GM18511 (cell line): ENCODE measurements around the gene GPR176.

Source experiments
- ATAC-seq: cut with Tn5 transposase; IDR thresholded peaks from one replicate; pipeline ENCODE4 v1.9.1; 2021; ENCODE audit warnings: mild to moderate bottlenecking, moderate library complexity; ENCODE audit not compliant: unreplicated experiment

GPR176 gene, protein sequence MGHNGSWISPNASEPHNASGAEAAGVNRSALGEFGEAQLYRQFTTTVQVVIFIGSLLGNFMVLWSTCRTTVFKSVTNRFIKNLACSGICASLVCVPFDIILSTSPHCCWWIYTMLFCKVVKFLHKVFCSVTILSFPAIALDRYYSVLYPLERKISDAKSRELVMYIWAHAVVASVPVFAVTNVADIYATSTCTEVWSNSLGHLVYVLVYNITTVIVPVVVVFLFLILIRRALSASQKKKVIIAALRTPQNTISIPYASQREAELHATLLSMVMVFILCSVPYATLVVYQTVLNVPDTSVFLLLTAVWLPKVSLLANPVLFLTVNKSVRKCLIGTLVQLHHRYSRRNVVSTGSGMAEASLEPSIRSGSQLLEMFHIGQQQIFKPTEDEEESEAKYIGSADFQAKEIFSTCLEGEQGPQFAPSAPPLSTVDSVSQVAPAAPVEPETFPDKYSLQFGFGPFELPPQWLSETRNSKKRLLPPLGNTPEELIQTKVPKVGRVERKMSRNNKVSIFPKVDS

DNA sequence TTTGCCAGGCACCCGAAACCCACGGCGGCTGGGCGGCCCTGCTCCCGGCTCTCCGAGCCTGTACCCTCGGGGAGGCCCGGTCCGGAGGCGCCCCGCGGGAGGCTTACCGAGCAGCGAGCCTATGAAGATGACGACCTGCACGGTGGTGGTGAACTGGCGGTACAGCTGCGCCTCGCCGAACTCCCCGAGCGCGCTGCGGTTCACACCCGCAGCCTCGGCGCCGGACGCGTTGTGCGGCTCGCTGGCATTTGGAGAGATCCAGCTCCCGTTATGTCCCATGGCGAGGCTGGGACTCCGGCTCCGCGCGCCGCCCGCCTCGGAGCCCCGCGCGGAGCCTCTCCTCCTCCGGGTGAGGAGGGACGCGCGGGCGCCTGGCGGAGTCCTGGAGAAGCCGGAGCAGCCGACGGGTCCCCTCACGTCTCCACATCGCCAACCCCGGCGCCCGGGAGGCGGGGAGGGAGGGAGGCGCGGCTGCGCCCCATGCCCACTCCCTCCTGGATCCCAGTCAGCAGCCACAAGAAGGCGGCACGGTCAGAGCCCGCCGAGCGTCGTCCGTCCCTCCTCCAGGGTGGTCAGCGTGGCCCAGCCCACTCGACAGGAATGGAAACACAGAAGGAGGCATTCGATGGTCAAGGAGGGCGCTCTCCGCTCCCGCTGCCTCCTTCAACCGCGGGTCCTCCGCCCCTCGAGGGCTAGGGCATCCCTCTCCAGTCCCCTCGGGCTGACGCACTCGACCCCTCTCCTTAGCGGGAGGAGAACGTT lies at the start of gene GPR176:
Gene GPR176, minus strand, starts transcription at position 519 of the 762 bp plus-strand sequence. Its CDS starts 240 bp downstream, at position 279.
- ATAC-seq = peak; percentile 19

DNA sequence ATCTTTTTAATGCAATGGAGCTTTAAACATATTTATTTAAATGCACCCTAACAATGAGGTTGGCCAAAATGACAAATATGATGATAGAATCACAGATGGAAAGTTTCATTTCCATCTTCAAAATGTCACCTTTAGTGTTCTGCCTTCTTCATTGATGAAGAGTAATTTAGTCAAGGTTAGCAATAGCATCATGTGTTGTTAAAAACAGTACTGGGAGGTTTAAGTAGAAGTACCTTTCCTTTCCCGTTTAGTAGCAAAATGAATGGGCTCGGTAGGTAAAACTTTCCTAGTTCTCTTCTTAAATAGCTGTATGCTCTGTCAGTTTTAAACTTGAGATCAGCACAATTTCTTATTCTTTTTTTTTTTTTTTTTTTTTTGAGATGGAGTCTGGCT lies 48.9 kb upstream of the GPR176 start:
- no peak for ATAC-seq

DNA sequence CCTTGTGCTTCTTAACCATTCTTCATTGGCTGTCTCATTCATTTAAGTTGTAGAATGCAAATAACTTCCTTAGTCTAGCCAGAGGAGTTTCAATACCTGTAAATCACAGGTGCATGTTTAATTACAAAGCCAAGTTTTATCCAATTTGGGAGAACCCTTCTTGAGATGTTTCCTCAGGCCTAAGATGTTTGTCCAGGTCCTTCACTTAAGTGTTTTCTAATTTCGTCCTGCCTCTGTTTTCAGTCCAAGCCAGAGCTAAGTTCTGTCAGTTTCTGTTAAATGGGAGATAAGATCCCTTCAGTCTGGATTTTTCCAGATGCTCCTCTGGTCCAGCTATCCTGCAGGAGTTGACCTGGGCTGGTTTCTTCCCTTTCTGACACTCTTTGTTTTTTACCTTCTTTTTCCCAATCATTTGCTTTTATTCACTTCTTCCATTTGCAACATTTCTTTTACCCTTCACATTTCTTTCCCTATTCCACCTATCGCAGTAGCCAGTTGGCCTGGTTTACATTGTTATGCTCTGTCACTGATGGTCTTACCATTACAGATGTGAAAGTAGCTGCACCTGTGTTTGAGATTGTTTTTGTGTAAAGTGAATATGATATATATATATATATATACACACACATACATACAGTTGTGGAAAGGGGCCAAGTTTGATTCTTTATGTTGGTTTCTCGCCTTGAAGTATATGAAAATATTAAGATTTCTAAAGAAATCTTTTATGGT lies 48.4 kb upstream of the GPR176 start:
- no peak for ATAC-seq

DNA sequence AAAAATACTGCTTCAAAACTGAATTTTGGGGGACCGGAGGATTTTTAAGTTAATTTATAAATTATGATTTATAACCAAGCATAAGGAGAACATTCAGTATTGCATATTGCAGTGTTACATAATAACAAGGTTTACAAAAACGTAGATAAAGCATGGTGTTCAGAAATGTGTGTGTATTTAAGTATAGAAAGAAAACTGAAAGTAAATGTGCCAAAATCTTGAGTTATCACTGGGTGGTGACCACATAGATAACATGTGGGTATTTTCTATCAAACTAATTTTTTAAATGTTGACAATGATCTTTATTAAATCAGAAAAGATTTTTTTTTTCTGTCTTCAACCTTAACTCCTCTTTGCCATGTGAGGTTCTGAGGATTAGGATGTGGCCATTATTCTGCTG lies 46.5 kb upstream of the GPR176 start:
- ATAC-seq = no peak

DNA sequence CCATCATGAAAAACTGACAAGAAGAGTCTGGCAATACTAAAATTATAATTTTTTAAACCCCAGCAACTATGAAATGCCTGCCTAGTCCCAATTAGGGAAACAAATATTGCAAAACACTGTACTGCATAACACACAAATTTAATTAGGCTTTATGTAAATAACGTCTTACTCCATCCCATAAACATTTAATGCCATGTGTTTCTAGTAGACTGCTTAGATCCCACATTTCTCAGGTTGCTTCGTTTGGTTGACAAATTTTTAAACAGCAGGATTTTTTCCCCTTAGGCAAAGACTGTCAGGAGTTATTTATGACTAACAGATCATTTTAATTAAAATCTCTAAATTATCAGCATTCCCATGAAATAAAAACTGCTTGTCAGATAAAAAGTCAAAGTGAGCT lies 43.7 kb upstream of the GPR176 start:
- no peak for ATAC-seq

DNA sequence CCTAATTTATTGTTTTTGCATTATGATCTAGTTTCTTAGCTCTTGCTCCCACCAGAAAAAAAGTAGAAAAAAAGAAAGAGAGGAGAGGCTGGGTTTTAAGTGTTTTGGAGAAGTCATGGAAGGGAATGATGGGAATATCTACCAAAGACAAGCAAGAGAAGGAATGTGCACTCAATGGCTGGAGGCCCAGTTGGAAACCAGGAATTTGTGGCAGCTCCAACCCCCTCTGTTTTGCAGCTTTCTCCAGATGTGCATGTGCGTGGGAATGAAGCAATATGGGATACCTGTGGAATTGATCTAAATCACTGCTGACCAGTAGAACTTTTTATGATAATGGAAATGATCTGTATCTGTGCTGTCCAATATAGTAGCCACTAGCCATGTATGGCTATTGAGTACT lies 41.0 kb upstream of the GPR176 start:
- no peak for ATAC-seq

DNA sequence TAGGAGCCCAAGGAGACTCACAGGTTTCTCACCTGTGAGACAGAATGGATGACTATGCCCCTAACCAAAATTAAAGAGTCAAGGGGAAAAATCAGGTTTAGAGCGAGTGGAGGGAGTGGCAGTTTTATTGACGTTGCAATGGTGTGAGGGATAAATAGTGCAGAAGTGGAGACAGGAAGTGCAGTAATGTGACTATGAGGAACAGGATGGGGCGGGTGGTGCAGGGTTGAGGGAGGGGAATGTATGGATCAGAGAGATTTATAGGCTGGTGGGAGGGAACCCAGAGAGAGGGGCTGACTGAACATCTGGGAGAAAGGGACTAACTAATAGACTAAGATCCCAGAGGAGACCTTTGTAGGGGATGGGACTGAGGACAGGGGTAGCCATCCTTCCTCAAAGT lies 40.3 kb upstream of the GPR176 start:
- ATAC-seq = no peak

DNA sequence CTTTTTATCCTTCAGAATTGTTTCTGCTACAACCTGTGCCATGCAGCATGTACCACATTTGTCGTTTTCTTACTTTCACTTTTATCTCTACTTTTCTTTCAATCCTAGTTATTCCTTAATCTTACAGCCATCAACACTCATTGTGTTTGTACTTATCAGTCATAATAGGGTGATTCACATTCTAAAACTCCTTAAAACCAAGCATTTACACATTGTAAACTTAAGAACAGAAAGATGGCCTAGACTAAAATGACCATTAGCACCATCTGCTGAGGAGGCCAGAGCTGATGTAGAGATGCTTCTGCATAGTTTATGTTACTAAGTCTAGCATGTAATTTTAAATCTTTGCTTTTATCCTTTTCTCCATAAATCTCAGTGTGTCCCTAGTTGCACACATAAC lies 39.3 kb upstream of the GPR176 start:
- no peak for ATAC-seq

DNA sequence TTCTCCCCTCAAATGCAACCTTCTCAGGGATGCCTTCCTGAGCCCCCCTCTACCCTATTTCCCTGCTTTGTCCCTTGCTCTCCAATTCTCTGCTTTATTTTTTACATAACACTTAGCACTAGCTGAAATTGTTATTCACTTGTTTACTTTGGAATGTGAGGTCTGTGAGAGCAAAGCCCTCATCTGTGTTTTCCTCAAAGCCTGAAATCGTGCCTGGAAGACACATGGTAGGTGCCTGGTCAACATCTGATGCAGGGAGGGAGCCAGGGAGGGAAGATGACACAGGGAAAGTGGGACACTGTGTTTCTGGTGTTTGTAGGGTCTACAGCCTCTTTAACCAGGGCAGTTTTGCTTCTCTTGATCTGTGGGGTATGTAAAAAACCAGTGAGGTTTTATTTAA lies 37.4 kb upstream of the GPR176 start:
- ATAC-seq = no peak

DNA sequence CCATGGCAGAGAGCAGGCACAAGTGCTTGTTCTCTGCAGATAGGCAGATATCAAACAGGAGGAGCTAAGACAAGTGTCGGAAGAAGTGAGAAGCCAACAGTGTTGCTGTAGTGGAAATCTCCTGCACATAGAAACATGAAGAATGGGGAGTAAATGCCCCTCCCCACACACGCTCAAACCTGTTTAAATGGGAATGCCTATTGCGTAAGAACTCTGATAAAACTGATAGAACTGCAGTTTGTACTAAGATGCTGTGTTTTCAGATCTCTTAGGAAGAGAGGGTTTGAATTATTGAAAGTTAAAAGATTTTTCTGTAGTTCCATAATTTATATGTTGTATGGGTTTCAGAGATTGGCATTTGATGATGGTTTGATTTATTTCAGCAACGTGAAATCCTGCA lies 33.5 kb upstream of the GPR176 start:
- no peak for ATAC-seq

DNA sequence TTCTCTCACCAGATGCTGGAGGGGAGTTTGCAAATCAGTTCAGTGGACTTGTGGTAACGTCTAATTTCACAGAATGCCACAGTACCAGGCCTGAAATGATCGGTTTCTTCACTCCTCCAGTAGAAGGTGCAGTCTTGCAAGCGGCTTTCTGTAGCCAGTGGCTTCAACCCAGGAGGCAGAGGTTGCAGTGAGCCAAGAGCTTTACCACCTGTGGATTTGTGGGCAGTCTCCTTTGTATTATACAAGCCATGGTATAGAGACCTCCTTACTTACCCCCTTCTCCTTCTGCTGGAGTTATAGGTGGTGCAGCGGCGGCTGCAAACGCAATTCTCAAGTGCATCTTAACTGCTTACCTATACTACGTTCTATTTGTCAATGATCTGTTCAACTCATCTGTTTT lies 31.5 kb upstream of the GPR176 start:
- no peak for ATAC-seq

DNA sequence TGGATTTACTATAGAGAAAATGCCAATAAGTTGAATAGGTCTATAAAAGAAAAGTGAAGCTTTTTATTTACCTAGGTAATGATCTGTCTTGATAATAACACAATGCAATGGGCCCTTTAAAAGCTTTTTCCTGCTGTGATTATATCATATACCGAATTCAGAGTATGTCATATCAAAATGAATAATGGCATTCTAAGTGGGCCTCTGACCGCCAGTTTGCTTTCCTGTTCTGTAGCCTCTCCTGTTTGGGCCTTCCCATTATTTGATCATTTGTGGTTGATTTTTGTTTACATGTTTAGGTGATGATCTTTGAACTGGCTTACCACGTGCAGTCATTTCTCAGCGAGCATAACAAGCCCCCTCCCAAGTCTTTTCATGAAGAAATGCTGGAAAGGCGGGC lies 28.8 kb upstream of the GPR176 start:
- ATAC-seq = no peak

DNA sequence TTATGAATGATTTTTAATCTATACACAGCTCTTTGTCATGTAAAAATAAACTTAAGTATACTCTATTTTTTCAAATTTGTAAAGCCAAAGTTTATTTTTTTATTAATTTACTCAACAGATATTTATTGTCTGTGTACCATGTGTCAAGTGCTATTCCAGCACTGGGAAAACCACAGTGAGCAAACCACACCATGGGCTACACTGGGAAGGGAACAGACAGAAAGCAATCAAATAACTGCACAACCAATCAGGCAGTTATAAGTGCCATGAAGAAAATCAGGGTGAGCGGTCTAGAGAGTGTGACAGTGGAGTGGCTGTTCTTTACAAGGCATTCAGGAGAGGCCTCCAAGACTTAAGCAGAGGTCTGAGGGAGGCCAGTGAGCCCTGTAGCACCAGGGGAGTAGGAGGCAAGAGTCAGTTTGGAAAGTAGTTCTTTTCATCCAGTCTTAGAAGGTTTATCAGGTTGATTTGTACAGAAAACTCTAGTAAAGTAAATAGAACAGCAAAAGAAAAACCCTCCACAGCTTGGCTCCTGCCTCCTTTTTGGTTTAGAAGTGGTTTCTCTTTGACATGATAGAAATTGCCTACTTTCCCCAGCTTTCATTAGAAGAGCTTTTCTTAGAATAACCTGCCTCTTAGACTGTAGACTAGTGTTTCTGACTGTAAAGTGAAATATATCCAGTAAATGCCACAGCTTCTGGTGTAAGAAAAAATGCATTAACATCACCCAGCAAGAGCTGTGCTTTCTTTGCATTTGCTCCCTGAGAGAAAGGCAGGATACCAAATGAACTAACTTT lies 27.5 kb upstream of the GPR176 start:
- no peak for ATAC-seq

DNA sequence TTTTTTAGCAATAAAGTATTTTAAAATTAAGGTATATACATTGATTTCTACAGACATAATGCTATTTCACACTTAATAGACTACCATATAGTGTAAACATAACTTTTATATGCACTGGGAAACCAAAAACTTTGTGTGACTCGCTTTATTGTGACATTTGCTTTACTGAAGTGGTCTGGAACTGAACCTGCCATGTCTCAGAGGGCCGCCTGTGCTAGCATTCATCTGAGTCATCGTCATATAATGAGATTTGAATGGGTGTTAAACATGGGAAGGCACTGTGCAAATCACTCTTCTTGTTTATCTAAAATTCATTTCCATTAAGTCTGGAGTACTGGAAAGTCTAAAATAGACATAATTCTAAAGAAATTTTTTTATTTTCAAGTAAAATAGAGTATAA lies 26.8 kb upstream of the GPR176 start:
- no peak for ATAC-seq

DNA sequence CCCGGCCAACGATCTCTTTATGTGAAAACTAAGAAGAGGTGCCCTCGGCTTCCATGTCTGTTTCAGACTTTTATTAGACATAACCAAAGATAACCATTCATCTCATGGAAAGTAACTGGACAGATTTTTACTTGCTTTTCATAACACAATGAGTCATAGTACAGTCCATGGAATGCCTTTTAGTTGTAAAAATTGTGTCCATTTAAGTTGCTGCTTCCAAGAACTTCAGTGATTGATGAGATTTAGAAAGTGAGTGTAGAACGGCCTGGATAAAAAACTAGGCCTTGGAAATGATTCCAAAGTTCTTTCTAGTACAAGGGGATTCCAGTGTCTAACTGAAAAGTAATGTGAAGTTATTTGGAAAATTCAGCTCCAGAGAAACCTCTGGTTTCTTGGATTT lies 24.7 kb upstream of the GPR176 start:
- ATAC-seq = no peak

DNA sequence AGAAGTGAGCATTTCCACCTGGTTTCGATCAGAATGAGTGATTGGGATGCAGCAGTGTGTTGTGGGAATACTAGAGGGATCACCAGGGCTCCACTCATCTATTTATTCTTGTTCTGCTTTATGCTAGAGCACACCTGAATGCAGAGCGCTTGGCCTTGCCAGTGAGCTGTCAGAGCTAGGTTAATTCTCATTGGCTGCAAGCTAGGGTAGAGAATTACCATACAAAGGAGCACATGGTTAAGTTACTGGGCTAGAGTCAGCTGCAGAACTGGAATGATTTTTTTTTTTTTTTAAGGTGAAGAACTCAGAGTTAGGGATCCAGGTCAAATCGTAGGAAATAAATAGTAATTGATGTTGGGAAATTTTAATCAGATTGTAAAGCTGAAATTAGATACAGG lies 22.7 kb upstream of the GPR176 start:
- no peak for ATAC-seq

DNA sequence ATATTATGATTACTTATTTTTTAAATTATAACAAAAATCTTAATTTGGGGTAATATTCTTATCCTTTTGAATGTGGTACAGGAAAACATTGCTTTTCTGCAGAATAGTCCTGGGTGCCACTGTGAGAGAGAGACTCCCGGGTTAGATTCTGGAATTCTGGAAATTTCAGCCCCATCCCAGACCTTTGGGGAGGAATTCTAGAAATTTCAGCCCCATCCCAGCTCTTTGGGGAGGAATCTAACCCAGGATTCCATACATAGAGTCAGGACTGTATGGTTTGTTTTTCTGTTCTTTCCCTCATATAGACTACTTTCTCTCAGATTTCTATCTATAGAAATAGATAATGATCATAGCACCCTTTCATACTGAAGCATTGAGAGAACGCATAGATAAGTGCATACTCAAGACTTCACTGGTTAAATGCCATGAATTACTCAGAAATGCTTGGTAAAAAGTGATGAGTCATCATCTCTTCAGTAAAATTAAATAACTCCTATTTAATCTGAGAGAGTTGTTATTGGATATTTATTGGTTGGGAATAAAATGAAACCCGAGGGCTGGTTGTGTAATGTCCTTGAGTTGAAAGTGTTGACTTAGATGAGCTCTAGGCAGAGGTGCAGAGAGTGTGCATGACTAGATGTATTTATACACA lies 22.2 kb upstream of the GPR176 start:
- ATAC-seq = no peak

DNA sequence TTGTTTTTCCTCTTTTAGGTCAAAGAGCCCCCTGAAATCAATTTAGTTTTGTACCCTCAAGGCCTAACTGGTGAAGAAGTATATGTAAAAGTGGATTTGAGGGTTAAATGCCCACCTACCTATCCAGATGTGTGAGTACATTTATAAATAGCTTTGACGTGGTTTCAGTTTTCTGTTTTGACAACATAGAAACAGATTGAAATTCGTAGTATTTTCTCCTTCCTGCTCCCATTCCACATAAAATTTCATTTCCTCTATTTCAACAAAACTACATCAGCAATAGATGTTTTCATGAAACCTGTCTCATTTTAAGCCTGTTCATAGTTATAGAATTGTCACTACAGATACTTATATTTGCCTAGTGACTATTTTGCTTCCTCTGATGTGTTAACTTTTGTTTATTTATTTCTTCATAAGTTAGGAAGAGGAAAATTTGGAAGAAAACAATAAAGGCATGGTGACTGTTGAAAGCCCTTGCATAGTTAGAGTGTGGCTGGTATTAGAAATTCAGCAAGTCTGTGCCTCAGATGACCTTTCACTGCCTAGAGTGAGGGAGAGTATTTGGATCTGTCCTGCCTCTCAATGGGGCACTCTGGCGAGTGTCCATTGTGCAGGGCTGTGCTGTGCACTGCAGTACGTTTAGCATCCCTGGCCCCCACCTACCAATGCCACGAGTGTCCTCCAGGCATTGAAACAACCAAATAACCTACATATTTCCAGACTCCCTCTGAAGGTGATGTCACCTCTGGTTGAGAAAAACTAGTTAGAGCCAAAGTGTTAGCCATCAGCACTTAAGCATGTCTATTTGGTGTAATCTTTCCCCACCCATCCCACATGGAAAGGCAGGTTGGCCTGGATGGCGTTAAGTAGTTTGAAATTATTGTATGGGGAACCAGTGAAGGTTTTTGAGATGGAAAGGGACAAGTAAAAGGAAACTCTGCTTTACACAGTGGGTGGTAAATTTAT lies 19.7 kb upstream of the GPR176 start:
- ATAC-seq = no peak

DNA sequence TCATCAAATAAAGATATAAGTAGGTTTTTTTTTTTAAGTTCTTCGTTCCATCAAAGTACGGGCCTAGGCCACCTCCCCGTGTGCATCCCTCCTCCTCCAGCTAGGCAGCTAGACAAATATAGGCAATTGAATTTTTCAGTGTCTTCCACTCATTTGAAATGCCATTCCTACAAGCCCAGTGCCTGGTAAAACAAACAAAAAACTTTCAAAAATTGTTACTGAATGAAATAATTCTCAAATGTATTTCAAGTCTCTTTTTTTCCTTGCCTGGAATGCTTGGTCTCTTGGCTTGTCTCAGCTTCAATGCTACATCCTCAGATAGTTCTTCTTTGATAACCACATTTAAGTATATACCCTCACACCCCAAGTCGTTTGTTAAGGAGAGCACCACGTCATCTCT lies 17.6 kb upstream of the GPR176 start:
- ATAC-seq = no peak
